ENCODE data around the gene NAV2.

DNA sequence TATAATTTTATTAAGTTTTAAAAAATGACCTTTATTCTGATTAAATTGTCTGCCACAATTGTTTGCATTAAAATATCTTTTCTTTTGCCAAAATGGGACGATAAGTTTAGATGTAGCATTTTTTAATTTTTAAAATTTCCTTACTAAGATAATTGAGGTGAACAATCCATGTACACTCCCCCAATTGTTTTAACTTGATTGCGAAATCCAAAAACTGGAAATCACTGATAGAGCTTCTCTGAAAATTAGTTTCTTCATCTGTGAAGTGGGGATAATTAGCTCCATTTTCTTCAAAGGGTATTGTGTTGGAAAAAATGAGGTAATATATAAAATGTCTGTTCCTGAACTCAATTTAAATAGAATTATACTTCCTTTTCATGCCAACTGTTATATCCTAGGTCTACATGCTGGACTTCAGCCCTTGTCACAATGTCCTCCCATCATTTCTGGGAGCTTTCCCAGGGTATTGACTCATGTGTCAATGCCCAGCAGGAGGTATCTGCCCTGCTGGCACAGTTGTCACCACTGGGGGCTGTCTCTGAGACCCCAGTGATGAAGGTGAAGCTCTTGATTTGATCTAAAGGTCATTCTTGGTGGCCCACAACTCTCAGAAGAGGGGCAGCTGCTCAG lies 28.7 kb upstream of the NAV2 start:
- TF ChIP-seq PPARA (CRISPR knock-in tag; IDR thresholded peaks at IDR 0.05; ENCODE audit: borderline replicate concordance) (no peak), ZFP30 (CRISPR knock-in tag; IDR thresholded peaks at IDR 0.05) (no peak), ZNF8 (CRISPR knock-in tag; IDR thresholded peaks at IDR 0.05) (no peak), ZFP3 (CRISPR knock-in tag; IDR thresholded peaks at IDR 0.05) (no peak), ZNF565 (CRISPR knock-in tag; conservative IDR thresholded peaks at IDR 0.05; ENCODE audit: low read depth) (no peak), OSR1 (CRISPR knock-in tag; IDR thresholded peaks at IDR 0.05) (no peak), CSDC2 (CRISPR knock-in tag; IDR thresholded peaks at IDR 0.05) (no peak), ZNF70 (CRISPR knock-in tag; IDR thresholded peaks at IDR 0.05) (no peak), ISL1 (CRISPR knock-in tag; IDR thresholded peaks at IDR 0.05) (no peak)
- TF ChIP-seq, protein P1, sequence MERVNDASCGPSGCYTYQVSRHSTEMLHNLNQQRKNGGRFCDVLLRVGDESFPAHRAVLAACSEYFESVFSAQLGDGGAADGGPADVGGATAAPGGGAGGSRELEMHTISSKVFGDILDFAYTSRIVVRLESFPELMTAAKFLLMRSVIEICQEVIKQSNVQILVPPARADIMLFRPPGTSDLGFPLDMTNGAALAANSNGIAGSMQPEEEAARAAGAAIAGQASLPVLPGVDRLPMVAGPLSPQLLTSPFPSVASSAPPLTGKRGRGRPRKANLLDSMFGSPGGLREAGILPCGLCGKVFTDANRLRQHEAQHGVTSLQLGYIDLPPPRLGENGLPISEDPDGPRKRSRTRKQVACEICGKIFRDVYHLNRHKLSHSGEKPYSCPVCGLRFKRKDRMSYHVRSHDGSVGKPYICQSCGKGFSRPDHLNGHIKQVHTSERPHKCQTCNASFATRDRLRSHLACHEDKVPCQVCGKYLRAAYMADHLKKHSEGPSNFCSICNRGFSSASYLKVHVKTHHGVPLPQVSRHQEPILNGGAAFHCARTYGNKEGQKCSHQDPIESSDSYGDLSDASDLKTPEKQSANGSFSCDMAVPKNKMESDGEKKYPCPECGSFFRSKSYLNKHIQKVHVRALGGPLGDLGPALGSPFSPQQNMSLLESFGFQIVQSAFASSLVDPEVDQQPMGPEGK (CRISPR knock-in tag; IDR thresholded peaks at IDR 0.05; ENCODE audit: borderline replicate concordance) = no peak
- TF ChIP-seq, protein P2, sequence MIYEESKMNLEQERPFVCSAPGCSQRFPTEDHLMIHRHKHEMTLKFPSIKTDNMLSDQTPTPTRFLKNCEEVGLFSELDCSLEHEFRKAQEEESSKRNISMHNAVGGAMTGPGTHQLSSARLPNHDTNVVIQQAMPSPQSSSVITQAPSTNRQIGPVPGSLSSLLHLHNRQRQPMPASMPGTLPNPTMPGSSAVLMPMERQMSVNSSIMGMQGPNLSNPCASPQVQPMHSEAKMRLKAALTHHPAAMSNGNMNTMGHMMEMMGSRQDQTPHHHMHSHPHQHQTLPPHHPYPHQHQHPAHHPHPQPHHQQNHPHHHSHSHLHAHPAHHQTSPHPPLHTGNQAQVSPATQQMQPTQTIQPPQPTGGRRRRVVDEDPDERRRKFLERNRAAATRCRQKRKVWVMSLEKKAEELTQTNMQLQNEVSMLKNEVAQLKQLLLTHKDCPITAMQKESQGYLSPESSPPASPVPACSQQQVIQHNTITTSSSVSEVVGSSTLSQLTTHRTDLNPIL (CRISPR knock-in tag; IDR thresholded peaks at IDR 0.05; ENCODE audit: low read depth) = no peak

Data from SK-N-SH treated with all-trans-retinoic acid at 6 μM for 48 hours (cell line).